ENCODE measurements around the gene LY6G5B. TPM values are rescaled to one million over a fixed set of nuclear protein-coding genes. Genes with fewer than 3 reads are reported as not detected.

LY6G5B gene, protein sequence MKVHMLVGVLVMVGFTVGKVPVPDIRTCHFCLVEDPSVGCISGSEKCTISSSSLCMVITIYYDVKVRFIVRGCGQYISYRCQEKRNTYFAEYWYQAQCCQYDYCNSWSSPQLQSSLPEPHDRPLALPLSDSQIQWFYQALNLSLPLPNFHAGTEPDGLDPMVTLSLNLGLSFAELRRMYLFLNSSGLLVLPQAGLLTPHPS
- total RNA-seq: 10 to 100 TPM; 13.9 to 17.0 TPM
- 19.7 TPM for polyA plus RNA-seq (2013, experiment 1 of 2)
- polyA plus RNA-seq (2013, experiment 2 of 2): 14.6 TPM
- long read RNA-seq, experiment 1, partial matches to known transcripts: 0 of 1 reads
- long read RNA-seq, experiment 1, other reads (novel, unspliced or antisense): 1 of 1 reads
- long read RNA-seq, experiment 2: 0 reads
- long read RNA-seq, experiment 3: 0 reads
- long read RNA-seq, experiment 4: 0 reads

- no peak within 1 kb of the TSS for H3K27ac Mint-ChIP-seq
- peaks cover 9% of the 10 kb centered on the region for H3K4me1 Mint-ChIP-seq
- Histone ChIP-seq H3K36me3 (ENCODE audit: control insufficient read depth, insufficient read depth, low read length) (peaks cover 62% of the 10 kb centered on the region), H3K27ac (ENCODE audit: low read depth, low read length) (no peak within 1 kb of the TSS), H3K9me3 (ENCODE audit: control insufficient read depth, low read length) (no peaks in the 10 kb centered on the region), H3K27me3 (ENCODE audit: control insufficient read depth, insufficient read depth, low read length, poor library complexity, severe bottlenecking) (no peaks in the 10 kb centered on the region), H3K4me1 (ENCODE audit: control insufficient read depth, insufficient read depth, low read length) (no peaks in the 10 kb centered on the region), H3K4me3 (ENCODE audit: low read length) (no peak within 1 kb of the TSS), H3K9ac (ENCODE audit: extremely low read depth, low read length, poor library complexity, severe bottlenecking) (no peak within 1 kb of the TSS)
- TF ChIP-seq, protein P1, sequence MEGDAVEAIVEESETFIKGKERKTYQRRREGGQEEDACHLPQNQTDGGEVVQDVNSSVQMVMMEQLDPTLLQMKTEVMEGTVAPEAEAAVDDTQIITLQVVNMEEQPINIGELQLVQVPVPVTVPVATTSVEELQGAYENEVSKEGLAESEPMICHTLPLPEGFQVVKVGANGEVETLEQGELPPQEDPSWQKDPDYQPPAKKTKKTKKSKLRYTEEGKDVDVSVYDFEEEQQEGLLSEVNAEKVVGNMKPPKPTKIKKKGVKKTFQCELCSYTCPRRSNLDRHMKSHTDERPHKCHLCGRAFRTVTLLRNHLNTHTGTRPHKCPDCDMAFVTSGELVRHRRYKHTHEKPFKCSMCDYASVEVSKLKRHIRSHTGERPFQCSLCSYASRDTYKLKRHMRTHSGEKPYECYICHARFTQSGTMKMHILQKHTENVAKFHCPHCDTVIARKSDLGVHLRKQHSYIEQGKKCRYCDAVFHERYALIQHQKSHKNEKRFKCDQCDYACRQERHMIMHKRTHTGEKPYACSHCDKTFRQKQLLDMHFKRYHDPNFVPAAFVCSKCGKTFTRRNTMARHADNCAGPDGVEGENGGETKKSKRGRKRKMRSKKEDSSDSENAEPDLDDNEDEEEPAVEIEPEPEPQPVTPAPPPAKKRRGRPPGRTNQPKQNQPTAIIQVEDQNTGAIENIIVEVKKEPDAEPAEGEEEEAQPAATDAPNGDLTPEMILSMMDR (conservative IDR thresholded peaks at IDR 0.05): no peak
- WGBS, 2 experiments (ENCODE audit: insufficient coverage in 1 of 2, insufficient read length in 1 of 2): 91 to 93% methylated on average over 3 to 8 of the region's 8 CpGs
- no peak within 1 kb of the TSS for H3K4me3 Mint-ChIP-seq
- no peaks in the 10 kb centered on the region for H3K27me3 Mint-ChIP-seq (ENCODE audit: insufficient read depth)
- H3K9me3 Mint-ChIP-seq: no peaks in the 10 kb centered on the region
- no peak for DNase-seq
- H3K36me3 Mint-ChIP-seq (ENCODE audit: low read depth): peaks cover 67% of the 10 kb centered on the region
Observed at GRCh38 chr6:31669676-31670075, at the start of gene LY6G5B. Gene LY6G5B, plus strand, starts transcription at chr6:31669976. Its CDS starts 975 bp downstream, at chr6:31670951.

DNA sequence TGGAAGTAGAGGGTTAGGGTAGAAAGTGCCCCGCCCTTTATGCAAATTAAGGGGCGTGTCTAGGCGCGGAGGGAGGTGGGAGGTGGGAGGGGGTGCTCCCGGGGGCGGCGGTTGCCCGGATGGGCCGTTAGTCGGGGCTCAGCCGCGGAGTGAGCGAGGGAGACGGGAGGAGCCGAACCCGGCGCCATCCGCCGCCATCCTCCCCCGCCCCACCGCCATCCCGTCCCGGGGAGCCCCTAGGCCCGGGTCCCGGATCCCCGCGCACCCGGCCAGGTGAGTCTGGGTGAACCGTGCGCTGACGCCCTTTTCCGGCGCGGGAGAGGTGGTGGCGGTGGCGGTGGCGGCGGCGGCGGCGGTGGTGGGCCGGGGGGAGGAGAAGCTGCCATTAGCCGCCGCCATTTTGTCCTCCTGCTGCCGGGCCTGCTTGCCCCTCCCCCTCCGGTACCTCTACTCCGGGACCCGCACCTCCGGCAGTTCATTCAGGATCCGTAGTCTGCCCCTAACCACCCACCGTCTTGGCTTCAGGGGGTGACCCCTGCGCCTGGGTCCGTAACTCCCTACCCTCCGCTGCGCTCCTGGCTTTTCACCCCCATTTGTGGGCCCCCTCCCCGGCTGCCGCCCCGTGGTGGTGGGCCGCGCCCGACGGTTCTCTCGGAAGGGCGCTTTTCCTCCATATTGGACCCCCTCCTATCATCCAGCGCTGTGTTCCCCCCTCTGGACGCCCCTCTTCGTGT, 49.0 kb upstream of the LY6G5B start, which contains the start of gene PRRC2A:
PRRC2A (plus strand) TSS at position 130 of the 734 bp plus-strand sequence. CDS start 2,075 bp downstream, outside the sequence.
- H3K4me3 Mint-ChIP-seq: peak within 1 kb of the TSS; percentile 89
- Histone ChIP-seq H3K4me1 (ENCODE audit: control insufficient read depth, insufficient read depth, low read length) (no peaks in the 10 kb centered on the region), H3K27ac (ENCODE audit: low read depth, low read length) (peak within 1 kb of the TSS; percentile 100), H3K36me3 (ENCODE audit: control insufficient read depth, insufficient read depth, low read length) (peaks cover 38% of the 10 kb centered on the region), H3K4me3 (ENCODE audit: low read length) (peak within 1 kb of the TSS; percentile 99), H3K9ac (ENCODE audit: extremely low read depth, low read length, poor library complexity, severe bottlenecking) (peak within 1 kb of the TSS; percentile 99), H3K9me3 (ENCODE audit: control insufficient read depth, low read length) (no peaks in the 10 kb centered on the region), H3K27me3 (ENCODE audit: control insufficient read depth, insufficient read depth, low read length, poor library complexity, severe bottlenecking) (no peaks in the 10 kb centered on the region)
- DNase-seq: no peak
- peak within 1 kb of the TSS; percentile 99 for H3K27ac Mint-ChIP-seq
- no peaks in the 10 kb centered on the region for H3K27me3 Mint-ChIP-seq (ENCODE audit: insufficient read depth)
- H3K4me1 Mint-ChIP-seq: peaks cover 15% of the 10 kb centered on the region
- 0 to 1% methylated on average over 12 to 65 of the region's 67 CpGs for WGBS, 2 experiments (ENCODE audit: insufficient coverage in 1 of 2, insufficient read length in 1 of 2)
- TF ChIP-seq, protein P1 (conservative IDR thresholded peaks at IDR 0.05): no peak
- H3K9me3 Mint-ChIP-seq: no peaks in the 10 kb centered on the region
- H3K36me3 Mint-ChIP-seq (ENCODE audit: low read depth): peaks cover 43% of the 10 kb centered on the region

- TF ChIP-seq, protein P1 (conservative IDR thresholded peaks at IDR 0.05): no peak
- no peaks in the 10 kb centered on the region for H3K27me3 ChIP-seq (ENCODE audit: control insufficient read depth, insufficient read depth, low read length, poor library complexity, severe bottlenecking)
- H3K4me1 ChIP-seq (ENCODE audit: control insufficient read depth, insufficient read depth, low read length): no peaks in the 10 kb centered on the region
- peak overlapping the region; percentile 99 for H3K4me3 ChIP-seq (ENCODE audit: low read length)
- Mint-ChIP-seq H3K27me3 (ENCODE audit: insufficient read depth) (no peaks in the 10 kb centered on the region), H3K4me3 (peak overlapping the region; percentile 89), H3K4me1 (peaks cover 13% of the 10 kb centered on the region), H3K36me3 (ENCODE audit: low read depth) (peaks cover 49% of the 10 kb centered on the region), H3K27ac (peak overlapping the region; percentile 93), H3K9me3 (no peaks in the 10 kb centered on the region)
- H3K9me3 ChIP-seq (ENCODE audit: control insufficient read depth, low read length): no peaks in the 10 kb centered on the region
- peak overlapping the region; percentile 99 for H3K9ac ChIP-seq (ENCODE audit: extremely low read depth, low read length, poor library complexity, severe bottlenecking)
- WGBS, 2 experiments (ENCODE audit: insufficient coverage in 1 of 2, insufficient read length in 1 of 2): 5 to 6% methylated on average over 11 to 15 of the region's 15 CpGs
- H3K36me3 ChIP-seq (ENCODE audit: control insufficient read depth, insufficient read depth, low read length): peaks cover 45% of the 10 kb centered on the region
- no peak for DNase-seq
- H3K27ac ChIP-seq (ENCODE audit: low read depth, low read length): peak overlapping the region; percentile 100
Observed at GRCh38 chr6:31621320-31621939, 48.3 kb upstream of the LY6G5B start.

Data from endodermal cell (in vitro differentiated cells).